Vagina (tissue), 2 donors: ENCODE measurements around the gene CASZ1.

Source experiments
- CTCF ChIP-seq, 3 experiments: fragments of 450-650 bp in 2 of 3; fragments of 200-600 bp in 1 of 3; sonication (generic) in 1 of 3; IDR thresholded peaks; one replicate each; pipeline ENCODE4 v1.5.1; 2017 to 2019; ENCODE audit warnings: antibody characterized with exemption in 3 of 3, mild to moderate bottlenecking in 2 of 3, moderate library complexity in 2 of 3
- POLR2A ChIP-seq, 2 donors: fragments of 450-650 bp; IDR thresholded peaks; one replicate each; pipeline ENCODE4 v1.6.1; 2017; ENCODE audit warnings: antibody characterized with exemption in 2 of 2, mild to moderate bottlenecking in 2 of 2, moderate library complexity in 2 of 2
- POLR2AphosphoS5 ChIP-seq, 2 donors: sonication (generic); formaldehyde crosslinking; IDR thresholded peaks; one replicate each; pipeline ENCODE4 v1.9.0; 2017; ENCODE audit warnings: antibody characterized with exemption in 2 of 2, mild to moderate bottlenecking in 2 of 2, low read depth in 1 of 2; ENCODE audit not compliant: insufficient read depth in 1 of 2

- TF ChIP-seq POLR2AphosphoS5 (IDR thresholded peaks at IDR 0.05; ENCODE audit: insufficient read depth in 1 of 2, low read depth in 1 of 2) (no peak), CTCF (IDR thresholded peaks at IDR 0.05) (no peak), POLR2A (IDR thresholded peaks at IDR 0.05) (no peak)
These were observed 21.7 kb downstream of the CASZ1 start for GRCh38 chr1:10774615-10775310.
